GM06990 (cell line): Measurements from ENCODE around the gene GULP1.

Experiments used
- DNase-seq: peaks from one replicate; pipeline ENCODE4 v3.0.0-alpha.2; 2011; ENCODE audit not compliant: insufficient read length; ENCODE audit errors: extremely low read depth
- H3K27me3 ChIP-seq: replicated peaks from 2 replicates; pipeline ENCODE4 v1.6.0; 2011; ENCODE audit warnings: low read length; ENCODE audit not compliant: control insufficient read depth, insufficient read depth
- H3K36me3 ChIP-seq: 2 replicates; pipeline ENCODE4 v1.5.1; 2011; ENCODE audit warnings: low read length; ENCODE audit not compliant: control insufficient read depth, insufficient read depth
- H3K4me3 ChIP-seq: replicated peaks from 2 replicates; pipeline ENCODE4 v1.5.1; 2011; ENCODE audit warnings: low read depth, mild to moderate bottlenecking, control low read depth, low read length
- TF ChIP-seq, protein P1 (sequence below): IDR thresholded peaks from 2 replicates; pipeline ENCODE4 v1.5.1; 2011; ENCODE audit warnings: low read length, control low read depth, mild to moderate bottlenecking, inconsistent platforms; ENCODE audit not compliant: insufficient read depth, poor library complexity, severe bottlenecking

Gene GULP1

DNA sequence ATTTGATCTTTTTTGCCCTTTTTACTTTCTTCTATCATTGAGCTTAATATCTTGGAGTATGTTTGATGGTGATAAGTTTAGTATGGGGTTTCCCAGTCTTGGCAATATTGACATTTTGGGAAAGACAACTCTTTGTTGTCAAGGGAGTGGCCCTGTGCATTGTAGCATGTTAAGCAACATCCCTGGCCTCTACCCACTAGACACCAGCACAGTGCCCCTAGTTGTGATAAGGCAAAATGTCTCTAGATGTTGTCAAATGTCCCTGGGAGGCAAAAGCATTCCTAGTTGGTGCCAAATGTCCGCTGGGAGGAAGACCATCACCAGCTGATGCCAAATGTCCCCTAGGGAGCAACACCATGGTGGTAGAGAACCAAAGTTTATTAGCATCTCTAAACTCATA, 28.2 kb downstream of the GULP1 start:
- TF ChIP-seq, protein P1, sequence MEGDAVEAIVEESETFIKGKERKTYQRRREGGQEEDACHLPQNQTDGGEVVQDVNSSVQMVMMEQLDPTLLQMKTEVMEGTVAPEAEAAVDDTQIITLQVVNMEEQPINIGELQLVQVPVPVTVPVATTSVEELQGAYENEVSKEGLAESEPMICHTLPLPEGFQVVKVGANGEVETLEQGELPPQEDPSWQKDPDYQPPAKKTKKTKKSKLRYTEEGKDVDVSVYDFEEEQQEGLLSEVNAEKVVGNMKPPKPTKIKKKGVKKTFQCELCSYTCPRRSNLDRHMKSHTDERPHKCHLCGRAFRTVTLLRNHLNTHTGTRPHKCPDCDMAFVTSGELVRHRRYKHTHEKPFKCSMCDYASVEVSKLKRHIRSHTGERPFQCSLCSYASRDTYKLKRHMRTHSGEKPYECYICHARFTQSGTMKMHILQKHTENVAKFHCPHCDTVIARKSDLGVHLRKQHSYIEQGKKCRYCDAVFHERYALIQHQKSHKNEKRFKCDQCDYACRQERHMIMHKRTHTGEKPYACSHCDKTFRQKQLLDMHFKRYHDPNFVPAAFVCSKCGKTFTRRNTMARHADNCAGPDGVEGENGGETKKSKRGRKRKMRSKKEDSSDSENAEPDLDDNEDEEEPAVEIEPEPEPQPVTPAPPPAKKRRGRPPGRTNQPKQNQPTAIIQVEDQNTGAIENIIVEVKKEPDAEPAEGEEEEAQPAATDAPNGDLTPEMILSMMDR, result no peak
- Histone ChIP-seq H3K36me3 (no peaks in the 10 kb centered on the region), H3K27me3 (no peaks in the 10 kb centered on the region), H3K4me3 (no peak overlapping the region)
- no peak for DNase-seq

DNA sequence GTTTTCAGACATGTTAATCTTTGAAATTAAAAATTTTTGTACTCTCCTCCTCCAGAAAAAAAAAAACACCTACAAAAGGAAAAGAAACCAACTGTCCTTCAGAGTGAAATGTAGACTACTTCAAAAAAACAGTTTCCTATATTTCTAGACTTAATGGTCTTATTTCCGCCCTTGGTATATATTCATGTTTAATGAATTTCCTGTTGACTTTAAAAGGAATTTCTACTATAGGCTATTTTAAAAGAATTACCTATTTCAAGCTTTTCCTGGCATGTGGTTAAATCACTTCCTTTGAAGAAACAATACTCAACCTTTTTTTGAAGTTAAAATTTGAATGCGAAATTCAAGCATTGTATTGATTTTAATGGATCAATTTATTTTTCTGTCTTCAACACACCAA, 29.2 kb downstream of the GULP1 start:
- no peaks in the 10 kb centered on the region for H3K36me3 ChIP-seq
- TF ChIP-seq, protein P1, result no peak
- no peaks in the 10 kb centered on the region for H3K27me3 ChIP-seq
- no peak overlapping the region for H3K4me3 ChIP-seq
- DNase-seq, result no peak

DNA sequence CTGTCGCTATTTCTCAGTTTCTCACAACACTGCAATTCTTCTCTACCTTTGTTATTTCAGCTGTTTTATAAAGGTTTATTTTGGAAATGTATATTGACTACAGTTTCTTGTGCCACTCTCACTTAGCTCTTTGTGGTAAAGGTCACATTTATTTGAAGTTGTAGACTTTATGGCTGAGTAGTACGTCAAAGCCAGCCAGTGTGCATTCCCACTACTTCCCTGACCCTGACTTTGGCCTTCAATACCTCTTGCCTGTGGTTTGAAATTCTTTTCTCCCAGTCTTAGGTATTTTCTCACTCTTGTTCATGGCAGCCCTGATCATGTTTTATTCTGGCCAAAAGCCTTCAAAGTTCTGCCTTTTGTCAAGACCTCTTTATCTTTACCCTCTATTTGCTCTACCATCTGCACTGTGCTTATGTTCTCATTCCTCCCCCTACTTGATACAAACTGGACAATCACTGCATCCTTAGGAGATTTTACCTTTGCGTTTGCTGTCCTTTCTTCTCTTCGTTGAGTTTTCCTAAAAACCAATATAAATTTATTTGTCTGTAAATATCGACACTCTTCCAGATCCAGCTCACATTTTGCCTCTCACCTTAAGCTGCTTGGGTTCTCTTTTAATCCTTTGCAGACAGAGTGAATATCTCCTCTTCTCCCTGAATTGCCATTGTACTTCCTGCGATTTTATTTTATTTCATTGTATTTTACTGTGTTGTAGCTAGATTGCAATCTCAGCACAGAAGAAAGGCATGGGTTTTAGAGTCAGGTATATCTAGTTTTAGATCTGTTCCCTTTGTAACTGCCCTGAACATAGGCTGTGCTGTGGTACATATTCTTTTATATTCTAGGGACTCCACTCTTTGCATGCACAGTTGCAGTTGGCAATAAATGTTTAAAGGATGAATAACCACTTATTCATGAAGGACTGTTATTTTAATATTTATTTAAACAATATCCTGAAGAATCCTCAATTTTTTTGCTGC, 31.2 kb downstream of the GULP1 start:
- Histone ChIP-seq H3K27me3 (no peaks in the 10 kb centered on the region), H3K36me3 (no peaks in the 10 kb centered on the region), H3K4me3 (no peak overlapping the region)
- DNase-seq, result no peak
- TF ChIP-seq, protein P1, result no peak

DNA sequence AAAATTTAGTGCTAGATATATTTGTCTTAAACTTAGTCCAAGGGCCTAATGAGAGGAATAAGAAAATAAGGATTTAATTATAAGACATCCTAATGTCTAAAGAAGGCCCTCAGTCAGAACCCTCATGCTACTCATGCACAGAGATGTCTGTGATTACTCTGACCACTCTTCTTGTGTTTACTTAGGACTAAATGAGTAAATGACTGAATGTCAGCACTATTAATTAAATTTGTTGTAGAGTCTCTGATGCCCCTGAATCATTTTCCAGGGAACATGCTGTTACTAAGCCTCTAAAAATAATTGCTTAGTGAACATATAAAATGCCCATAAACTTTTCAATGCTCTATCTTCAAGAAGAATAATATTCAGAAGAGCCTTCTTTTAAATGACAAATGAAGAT, 32.4 kb downstream of the GULP1 start:
- TF ChIP-seq, protein P1, result no peak
- DNase-seq, result no peak
- Histone ChIP-seq H3K36me3 (no peaks in the 10 kb centered on the region), H3K4me3 (no peak overlapping the region), H3K27me3 (no peaks in the 10 kb centered on the region)

DNA sequence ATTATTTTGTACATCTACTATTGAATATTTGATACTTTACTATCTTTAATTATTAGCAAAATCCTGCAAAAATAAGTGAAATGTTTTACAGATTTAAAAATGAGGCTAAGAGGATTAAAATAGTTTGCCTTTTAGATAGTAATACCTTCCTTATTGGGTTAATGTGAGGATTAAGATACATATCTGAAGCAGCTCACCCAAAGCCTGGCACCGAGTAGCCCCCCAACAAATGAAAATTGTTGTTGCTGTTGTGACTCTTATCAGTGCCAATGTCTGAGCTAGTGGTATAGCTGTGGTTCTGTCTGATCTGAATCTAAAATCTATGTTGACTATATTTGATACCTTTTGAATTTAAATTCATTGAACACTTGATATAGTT, 34.6 kb downstream of the GULP1 start:
- TF ChIP-seq, protein P1, result no peak
- no peaks in the 10 kb centered on the region for H3K27me3 ChIP-seq
- H3K4me3 ChIP-seq, result no peak overlapping the region
- H3K36me3 ChIP-seq, result no peaks in the 10 kb centered on the region
- DNase-seq, result no peak
